ENCODE results near the gene RXRA. TPM values are rescaled to one million over a fixed set of nuclear protein-coding genes. Genes with fewer than 3 reads are reported as not detected.

RXRA gene
- total and polyA plus RNA-seq, 2 of the 13 experiments (the other 11 are each of a cell fraction or from before 2014, with no cell fraction given), result 18.9 to 29.2 TPM

GRCh38 chr9:134302130-134302817, 24.0 kb upstream of the RXRA start:
- H2AFZ ChIP-seq (ENCODE audit: low read length), result no peak overlapping the region
- H3K79me2 ChIP-seq (ENCODE audit: insufficient read depth, low read length), result no peaks in the 10 kb centered on the region
- TF ChIP-seq ZNF296 (CRISPR knock-in tag; conservative IDR thresholded peaks at IDR 0.05) (no peak), ATF4 (CRISPR knock-in tag; IDR thresholded peaks at IDR 0.05) (no peak), ZNF570 (CRISPR knock-in tag; IDR thresholded peaks at IDR 0.05; ENCODE audit: borderline replicate concordance) (no peak), TGIF2 (CRISPR knock-in tag; IDR thresholded peaks at IDR 0.05) (no peak), FOSL2 (CRISPR knock-in tag; IDR thresholded peaks at IDR 0.05) (no peak)
- H3K27me3 ChIP-seq (ENCODE audit: control insufficient read depth in 1 of 2, insufficient read depth in 2 of 2, low read length in 2 of 2), result peaks cover 4 to 29% of the 10 kb centered on the region in 2 experiments
- H3K4me3 ChIP-seq (replicated peaks in 1 of 3; ENCODE audit: insufficient read depth in 1 of 3, low read depth in 2 of 3, low read length in 3 of 3), result no peak overlapping the region
- no peak for DNase-seq (ENCODE audit: low spot score)
- H4K20me1 ChIP-seq (ENCODE audit: insufficient read depth, low read length), result no peaks in the 10 kb centered on the region
- intact Hi-C loops (cut with micrococcal nuclease; ENCODE audit: unreplicated experiment), result no loop called here
- POLR2A ChIA-PET, result no interaction called here
- ATAC-seq, result no peak
- H3K27ac ChIP-seq (ENCODE audit: extremely low read length, insufficient read depth, low read length), result no peak overlapping the region
- no peak overlapping the region for H3K4me2 ChIP-seq (ENCODE audit: low read depth, low read length)
- CTCF ChIA-PET (ENCODE audit: low intra/inter-chr PET ratio, low total read pairs), result no interaction called here
- in situ Hi-C loops (cut with HindIII; ENCODE audit: extremely low pct_ligation_motif_present, low pct_unique_long_range_greater_than_20kb), result no loop called here
- H3K36me3 ChIP-seq (replicated peaks in 1 of 2; ENCODE audit: control insufficient read depth in 1 of 2, insufficient read depth in 2 of 2, low read length in 2 of 2), result no peaks in the 10 kb centered on the region
- no TSS peak for BruUV-seq (replicated peaks)
- peaks cover 10% of the 10 kb centered on the region for H3K4me1 ChIP-seq (ENCODE audit: insufficient read depth, low read length)
- 60% methylated on average over 7 of the region's 7 CpGs for WGBS (ENCODE audit: low lambda C conversion rate)
- no peak for FAIRE-seq
- no peaks in the 10 kb centered on the region for H3K9me3 ChIP-seq (ENCODE audit: low read length)
- no peak overlapping the region for H3K9ac ChIP-seq (ENCODE audit: insufficient read depth, low read depth, low read length)

DNA sequence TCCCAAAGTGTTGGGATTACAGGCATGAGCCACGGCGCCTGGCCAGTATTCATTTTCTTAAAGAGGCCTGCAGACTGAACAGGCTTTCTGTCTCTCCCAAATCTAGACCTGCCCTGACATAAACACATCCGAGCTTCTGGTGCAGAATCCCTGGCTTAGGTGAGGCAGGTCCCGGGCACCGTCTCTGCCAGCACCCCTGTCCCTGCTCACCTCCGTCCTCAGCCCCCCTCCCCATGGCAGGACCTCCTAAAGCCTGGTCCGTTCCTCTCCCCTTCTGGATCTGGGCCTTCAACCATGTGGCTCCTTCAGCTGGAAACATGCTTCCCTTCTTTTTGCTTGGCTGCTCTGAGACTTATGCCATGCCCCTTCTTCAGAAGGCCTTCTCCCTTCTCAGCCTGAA, 22.7 kb upstream of the RXRA start:
- H3K9ac ChIP-seq (ENCODE audit: insufficient read depth, low read depth, low read length), result no peak overlapping the region
- no peak for TF ChIP-seq NFATC3 (CRISPR knock-in tag; IDR thresholded peaks at IDR 0.05)
- TF ChIP-seq HHEX (CRISPR knock-in tag; IDR thresholded peaks at IDR 0.05), result no peak
- no peak for TF ChIP-seq ZBTB1 (CRISPR knock-in tag; IDR thresholded peaks at IDR 0.05; ENCODE audit: borderline replicate concordance)
- TF ChIP-seq AGO2 (optimal IDR thresholded peaks at IDR 0.05; ENCODE audit: low read depth, low read length), result no peak
- TF ChIP-seq DNMT1 (CRISPR knock-in tag; IDR thresholded peaks at IDR 0.05), result no peak
- TF ChIP-seq ZNF383 (CRISPR knock-in tag; IDR thresholded peaks at IDR 0.05; ENCODE audit: borderline replicate concordance), result no peak
- TF ChIP-seq ZNF562 (CRISPR knock-in tag; IDR thresholded peaks at IDR 0.05; ENCODE audit: borderline replicate concordance), result no peak
- TF ChIP-seq ZNF687 (CRISPR knock-in tag; IDR thresholded peaks at IDR 0.05), result no peak

More for the DNA sequence above, 22.7 kb upstream of the RXRA start:
- Histone ChIP-seq H3K79me2 (ENCODE audit: insufficient read depth, low read length) (no peaks in the 10 kb centered on the region), H3K36me3 (replicated peaks in 1 of 2; ENCODE audit: control insufficient read depth in 1 of 2, insufficient read depth in 2 of 2, low read length in 2 of 2) (no peaks in the 10 kb centered on the region), H4K20me1 (ENCODE audit: insufficient read depth, low read length) (no peaks in the 10 kb centered on the region), H3K27ac (ENCODE audit: extremely low read length, insufficient read depth, low read length) (no peak overlapping the region), H3K9me3 (ENCODE audit: low read length) (no peaks in the 10 kb centered on the region), H3K4me2 (ENCODE audit: low read depth, low read length) (no peak overlapping the region), H3K4me1 (ENCODE audit: insufficient read depth, low read length) (peaks cover 21% of the 10 kb centered on the region), H2AFZ (ENCODE audit: low read length) (no peak overlapping the region), H3K27me3 (ENCODE audit: control insufficient read depth in 1 of 2, insufficient read depth in 2 of 2, low read length in 2 of 2) (peaks cover 3 to 26% of the 10 kb centered on the region in 2 experiments), H3K4me3 (replicated peaks in 1 of 3; ENCODE audit: insufficient read depth in 1 of 3, low read depth in 2 of 3, low read length in 3 of 3) (no peak overlapping the region)
- FAIRE-seq, result no peak
- no peak for ATAC-seq
- POLR2A ChIA-PET, result no interaction called here
- 53% methylated on average over 7 of the region's 7 CpGs for WGBS (ENCODE audit: low lambda C conversion rate)
- BruUV-seq (replicated peaks), result no TSS peak
- DNase-seq (ENCODE audit: low spot score), result no peak
- in situ Hi-C loops (cut with HindIII; ENCODE audit: extremely low pct_ligation_motif_present, low pct_unique_long_range_greater_than_20kb) (no loop called here), intact Hi-C loops (cut with micrococcal nuclease; ENCODE audit: unreplicated experiment) (no loop called here)
- CTCF ChIA-PET (ENCODE audit: low intra/inter-chr PET ratio, low total read pairs), result no interaction called here
